Upper lobe of left lung (tissue), 4 donors: ENCODE data around the gene SLC35F3.

Experiments used
- CTCF ChIP-seq, 6 experiments: fragments of 450-650 bp in 4 of 6; fragments of 200-600 bp in 2 of 6; sonication (generic) in 2 of 6; IDR thresholded peaks; one replicate each; pipeline ENCODE4 v1.5.1; 2016 to 2019; ENCODE audit warnings: antibody characterized with exemption in 6 of 6
- POLR2A ChIP-seq, 4 donors: fragments of 450-650 bp; IDR thresholded peaks; one replicate each; pipeline ENCODE4 v1.5.1; 2016 to 2017; ENCODE audit warnings: antibody characterized with exemption in 4 of 4, mild to moderate bottlenecking in 2 of 4

DNA sequence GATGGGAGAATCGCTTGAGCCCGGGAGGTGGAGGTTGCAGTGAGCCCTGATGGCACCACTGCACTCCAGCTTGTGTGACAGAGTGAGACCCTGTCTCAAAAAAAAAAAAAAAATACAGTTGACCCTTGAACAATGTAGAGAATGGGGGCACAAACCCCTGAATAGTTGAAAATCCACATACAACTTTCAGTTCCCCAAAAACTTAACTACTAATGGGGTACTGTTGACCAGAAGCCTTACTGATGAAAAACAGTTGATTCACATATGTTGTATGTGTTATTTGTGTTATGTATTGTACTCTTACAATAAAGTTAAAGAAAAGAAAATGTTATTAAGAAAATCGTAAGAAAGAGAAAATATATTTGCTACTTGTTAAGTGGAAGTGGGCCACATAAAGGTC, 417.6 kb downstream of the SLC35F3 start:
- TF ChIP-seq CTCF (IDR thresholded peaks at IDR 0.05): no peak
- no peak for TF ChIP-seq POLR2A (IDR thresholded peaks at IDR 0.05)
